HG03175 (cell line): ENCODE measurements around the gene IL27RA.
"Not testable (repeated sequence)": the region's sequence is repeated elsewhere in the genome, so short reads cannot be mapped to it uniquely, and the experiment has no call there.

Experiments used
- ATAC-seq: cut with Tn5 transposase; IDR thresholded peaks from one replicate; pipeline ENCODE4 v1.9.1; 2021; ENCODE audit warnings: mild to moderate bottlenecking, moderate library complexity; ENCODE audit not compliant: unreplicated experiment

IL27RA gene

GRCh38 chr19:14027856-14028450, 3.6 kb upstream of the IL27RA start, which contains the start of gene RLN3:
Gene RLN3, plus strand, starts transcription at chr19:14028148. Its CDS starts 57 bp downstream, at chr19:14028205.
- ATAC-seq, result no peak

- ATAC-seq, result no peak
Measured at GRCh38 chr19:14028901-14029300, 2.7 kb upstream of the IL27RA start.

GRCh38 chr19:14030997-14031718, 404 bp upstream of the IL27RA start:
- no peak for ATAC-seq

GRCh38 chr19:14033946-14034345, 2.4 kb downstream of the IL27RA start:
- ATAC-seq, result no peak

- not testable (repeated sequence) for ATAC-seq
Measured at GRCh38 chr19:14035159-14035558, 3.6 kb downstream of the IL27RA start.

- no peak for ATAC-seq
Measured at GRCh38 chr19:14035706-14036105, 4.1 kb downstream of the IL27RA start.

GRCh38 chr19:14039181-14039580, 7.6 kb downstream of the IL27RA start:
- ATAC-seq, result no peak

- ATAC-seq, result not testable (repeated sequence)
Measured at GRCh38 chr19:14042659-14043608, 11.4 kb downstream of the IL27RA start.

- ATAC-seq, result not testable (repeated sequence)
Measured at GRCh38 chr19:14047866-14048265, 16.3 kb downstream of the IL27RA start.

GRCh38 chr19:14048443-14049153, 17.0 kb downstream of the IL27RA start:
- ATAC-seq, result no peak

- no peak for ATAC-seq
Measured at GRCh38 chr19:14050512-14050911, 18.9 kb downstream of the IL27RA start.

GRCh38 chr19:14050961-14051360, 19.4 kb downstream of the IL27RA start:
- not testable (repeated sequence) for ATAC-seq

GRCh38 chr19:14051980-14052379, 20.4 kb downstream of the IL27RA start:
- no peak for ATAC-seq

GRCh38 chr19:14052470-14052869, 20.9 kb downstream of the IL27RA start:
- no peak for ATAC-seq

- no peak for ATAC-seq
Measured at GRCh38 chr19:14053032-14053431, 21.5 kb downstream of the IL27RA start.

GRCh38 chr19:14053500-14053899, 21.9 kb downstream of the IL27RA start:
- no peak for ATAC-seq

- no peak for ATAC-seq
Measured at GRCh38 chr19:14054099-14054498, 22.5 kb downstream of the IL27RA start.

- no peak for ATAC-seq
Measured at GRCh38 chr19:14054721-14055120, 23.2 kb downstream of the IL27RA start.

- ATAC-seq, result no peak
Measured at GRCh38 chr19:14055396-14055795, 23.8 kb downstream of the IL27RA start.

GRCh38 chr19:14056069-14056666, 24.6 kb downstream of the IL27RA start:
- no peak for ATAC-seq
